ENCODE results near the gene DUSP16.

DUSP16 gene

DNA sequence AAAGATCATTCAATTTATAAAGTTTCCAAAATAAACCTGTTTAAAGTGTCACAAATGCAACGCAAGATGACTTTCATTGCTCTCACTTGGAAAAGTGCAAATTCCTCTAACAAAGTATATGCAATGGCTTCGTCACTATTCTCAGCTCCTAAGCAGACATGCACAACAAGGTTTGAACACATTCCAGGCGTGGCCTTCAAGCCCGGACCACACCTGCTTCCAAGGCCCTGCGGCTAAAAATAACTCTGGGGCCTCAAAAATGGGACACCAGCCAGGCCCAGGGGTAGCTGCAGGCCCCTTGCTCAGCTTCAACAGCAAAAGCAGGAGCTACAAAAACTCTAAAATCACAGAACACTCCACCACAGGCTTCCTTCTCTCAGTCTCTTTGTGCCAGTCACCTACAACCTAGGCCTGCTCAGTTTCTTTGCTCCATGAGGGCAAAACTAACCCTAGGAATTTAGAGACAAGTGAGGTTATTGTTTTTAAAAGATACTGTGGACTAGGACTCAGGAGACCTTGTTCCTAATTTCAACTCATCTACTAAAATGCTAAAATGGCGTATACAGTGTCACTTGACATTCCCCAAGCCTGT lies 29.3 kb downstream of the DUSP16 start:
- no peak for DNase-seq
- in situ Hi-C loops (cut with HindIII; ENCODE audit: low pct_ligation_motif_present, low sequenced_read_pairs): no loop called here
- H3K27ac ChIP-seq: no peak overlapping the region
- no peaks in the 10 kb centered on the region for H3K27me3 ChIP-seq (replicated peaks)
- H3K4me3 ChIP-seq (ENCODE audit: low read depth, low read length): no peak overlapping the region
- H3K36me3 ChIP-seq (replicated peaks): no peaks in the 10 kb centered on the region
- TF ChIP-seq, protein P1, sequence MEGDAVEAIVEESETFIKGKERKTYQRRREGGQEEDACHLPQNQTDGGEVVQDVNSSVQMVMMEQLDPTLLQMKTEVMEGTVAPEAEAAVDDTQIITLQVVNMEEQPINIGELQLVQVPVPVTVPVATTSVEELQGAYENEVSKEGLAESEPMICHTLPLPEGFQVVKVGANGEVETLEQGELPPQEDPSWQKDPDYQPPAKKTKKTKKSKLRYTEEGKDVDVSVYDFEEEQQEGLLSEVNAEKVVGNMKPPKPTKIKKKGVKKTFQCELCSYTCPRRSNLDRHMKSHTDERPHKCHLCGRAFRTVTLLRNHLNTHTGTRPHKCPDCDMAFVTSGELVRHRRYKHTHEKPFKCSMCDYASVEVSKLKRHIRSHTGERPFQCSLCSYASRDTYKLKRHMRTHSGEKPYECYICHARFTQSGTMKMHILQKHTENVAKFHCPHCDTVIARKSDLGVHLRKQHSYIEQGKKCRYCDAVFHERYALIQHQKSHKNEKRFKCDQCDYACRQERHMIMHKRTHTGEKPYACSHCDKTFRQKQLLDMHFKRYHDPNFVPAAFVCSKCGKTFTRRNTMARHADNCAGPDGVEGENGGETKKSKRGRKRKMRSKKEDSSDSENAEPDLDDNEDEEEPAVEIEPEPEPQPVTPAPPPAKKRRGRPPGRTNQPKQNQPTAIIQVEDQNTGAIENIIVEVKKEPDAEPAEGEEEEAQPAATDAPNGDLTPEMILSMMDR (IDR thresholded peaks at IDR 0.05; ENCODE audit: low read depth, low read length, missing control alignments): no peak

DNA sequence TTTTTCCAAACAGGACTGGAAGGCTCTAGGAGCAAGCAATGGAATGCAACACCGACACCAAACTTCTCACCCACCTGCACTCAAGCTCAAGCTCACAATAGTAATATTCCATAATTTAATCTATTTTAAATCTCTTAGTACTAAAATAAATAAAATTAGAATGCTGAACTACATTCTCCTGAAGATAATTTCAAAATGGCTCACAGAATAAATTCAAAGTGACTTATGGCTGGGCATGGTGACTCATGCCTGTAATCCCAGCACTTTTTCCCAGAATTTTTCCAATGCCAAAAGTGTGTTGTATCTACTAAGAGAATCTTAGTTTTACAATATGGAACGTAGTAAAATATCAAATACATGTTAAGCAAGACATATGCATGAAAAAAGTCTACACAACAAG lies 31.5 kb downstream of the DUSP16 start:
- in situ Hi-C loops (cut with HindIII; ENCODE audit: low pct_ligation_motif_present, low sequenced_read_pairs): no loop called here
- H3K27me3 ChIP-seq (replicated peaks): no peaks in the 10 kb centered on the region
- H3K27ac ChIP-seq: no peak overlapping the region
- no peak for DNase-seq
- H3K4me3 ChIP-seq (ENCODE audit: low read depth, low read length): no peak overlapping the region
- H3K36me3 ChIP-seq (replicated peaks): no peaks in the 10 kb centered on the region
- TF ChIP-seq, protein P1 (IDR thresholded peaks at IDR 0.05; ENCODE audit: low read depth, low read length, missing control alignments): no peak

DNA sequence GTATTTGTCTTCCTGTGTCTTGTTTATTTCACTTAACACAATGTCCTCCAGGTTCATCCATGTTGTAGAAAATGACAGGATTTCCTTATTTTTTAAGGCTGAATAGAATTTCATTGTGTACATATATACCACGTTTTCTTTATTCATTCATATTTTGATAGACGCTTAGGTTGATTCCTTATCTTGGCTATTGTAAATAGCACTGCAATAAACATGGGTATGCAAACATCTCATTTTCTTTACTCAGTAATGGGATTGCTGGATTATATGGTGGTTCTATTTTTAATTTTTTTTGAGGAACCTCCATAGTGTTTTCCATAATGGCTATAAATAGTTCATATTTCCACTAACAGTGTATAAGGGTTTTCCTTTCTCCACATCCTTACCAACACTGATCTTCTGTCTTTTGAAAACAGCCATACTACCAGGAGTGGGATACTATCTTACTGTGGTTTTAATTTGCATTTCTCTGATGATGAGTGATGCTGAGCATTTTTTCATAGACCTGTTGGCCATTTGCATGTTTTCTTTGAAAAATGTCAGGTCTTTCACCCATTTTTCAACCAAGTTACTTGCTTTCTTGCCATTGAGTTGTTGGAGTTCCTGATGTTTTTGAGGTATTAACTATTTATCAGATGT lies 32.8 kb downstream of the DUSP16 start:
- TF ChIP-seq, protein P1 (IDR thresholded peaks at IDR 0.05; ENCODE audit: low read depth, low read length, missing control alignments): no peak
- DNase-seq: no peak
- in situ Hi-C loops (cut with HindIII; ENCODE audit: low pct_ligation_motif_present, low sequenced_read_pairs): no loop called here
- Histone ChIP-seq H3K36me3 (replicated peaks) (no peaks in the 10 kb centered on the region), H3K27me3 (replicated peaks) (no peaks in the 10 kb centered on the region), H3K27ac (no peak overlapping the region), H3K4me3 (ENCODE audit: low read depth, low read length) (no peak overlapping the region)

DNA sequence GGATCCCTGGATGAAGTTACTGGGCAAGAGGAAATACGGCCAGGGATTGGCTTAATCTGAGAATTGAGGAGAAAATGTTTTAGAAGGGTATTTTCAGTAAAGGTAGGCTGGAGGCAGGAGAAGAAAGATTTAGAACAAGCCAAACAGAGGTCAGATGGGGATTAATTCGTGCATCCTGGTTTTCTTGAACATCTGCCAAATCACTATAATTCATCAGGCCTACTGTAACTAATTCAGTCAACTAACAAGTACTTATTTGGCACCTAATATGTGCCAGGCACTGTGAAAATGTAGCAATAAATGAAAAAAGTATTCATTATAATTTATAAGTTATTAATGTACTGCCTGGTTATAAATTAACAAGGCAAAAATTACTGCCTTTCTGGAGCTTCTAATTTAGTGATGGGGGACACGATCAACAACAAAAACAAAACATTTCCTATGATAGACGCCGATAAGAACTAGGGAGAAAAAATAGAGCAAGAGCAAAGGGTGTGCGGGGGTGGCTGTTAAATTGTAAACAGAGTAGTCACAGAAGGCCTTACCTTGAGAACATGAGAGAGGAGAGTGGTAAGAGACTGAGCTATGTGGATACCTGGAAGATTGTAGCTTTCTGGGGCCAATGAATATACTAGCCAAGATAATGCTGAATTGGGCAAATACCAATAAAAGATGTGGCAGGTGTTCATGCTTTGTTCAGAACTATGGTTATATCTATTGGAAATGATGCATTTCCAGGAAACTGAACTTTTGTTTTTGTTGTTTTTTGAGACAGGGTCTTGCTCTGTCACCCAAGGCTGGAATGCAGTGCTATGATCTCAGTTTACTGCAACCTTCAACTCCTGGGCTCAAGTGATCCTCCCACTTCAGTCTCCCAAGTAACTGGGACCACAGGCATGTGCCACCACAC lies 34.0 kb downstream of the DUSP16 start:
- Histone ChIP-seq H3K27ac (no peak overlapping the region), H3K36me3 (replicated peaks) (no peaks in the 10 kb centered on the region), H3K27me3 (replicated peaks) (no peaks in the 10 kb centered on the region), H3K4me3 (ENCODE audit: low read depth, low read length) (no peak overlapping the region)
- in situ Hi-C loops (cut with HindIII; ENCODE audit: low pct_ligation_motif_present, low sequenced_read_pairs): no loop called here
- no peak for DNase-seq
- TF ChIP-seq, protein P1 (IDR thresholded peaks at IDR 0.05; ENCODE audit: low read depth, low read length, missing control alignments): no peak

DNA sequence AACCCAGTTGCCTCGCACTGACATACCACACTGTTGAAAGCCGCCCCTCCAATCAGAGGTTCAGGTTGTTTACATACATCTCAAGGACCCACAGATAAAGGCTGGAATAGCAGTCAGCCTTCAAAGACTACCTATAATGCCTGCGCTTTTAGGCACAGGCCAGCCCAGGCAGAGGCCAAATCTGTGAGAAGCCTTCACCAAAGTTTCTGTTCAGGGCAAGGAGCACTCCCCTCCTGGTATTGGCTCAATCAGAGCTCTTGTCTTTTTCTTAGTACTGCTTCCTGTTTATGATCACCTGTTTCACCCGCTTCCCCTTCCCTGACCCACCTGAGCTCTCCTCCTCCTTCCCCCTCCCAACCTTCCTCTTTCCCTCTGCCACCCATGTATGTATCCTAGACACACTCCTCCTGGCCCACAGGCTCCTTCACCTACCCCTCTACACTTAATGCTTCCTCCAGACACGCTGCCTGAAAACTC lies 34.8 kb downstream of the DUSP16 start:
- no peak overlapping the region for H3K4me3 ChIP-seq (ENCODE audit: low read depth, low read length)
- DNase-seq: no peak
- H3K27ac ChIP-seq: no peak overlapping the region
- TF ChIP-seq, protein P1 (IDR thresholded peaks at IDR 0.05; ENCODE audit: low read depth, low read length, missing control alignments): no peak
- H3K36me3 ChIP-seq (replicated peaks): no peaks in the 10 kb centered on the region
- H3K27me3 ChIP-seq (replicated peaks): no peaks in the 10 kb centered on the region
- in situ Hi-C loops (cut with HindIII; ENCODE audit: low pct_ligation_motif_present, low sequenced_read_pairs): no loop called here
